ENCODE results near the gene TRIM60.

- TF ChIP-seq CTCF (IDR thresholded peaks at IDR 0.05) (no peak), POLR2A (IDR thresholded peaks at IDR 0.05) (no peak)
Measured at GRCh38 chr4:165077034-165077578, 45.3 kb downstream of the TRIM60 start.

Measured in Peyer's patch (tissue), 4 donors.